GM19351 (cell line): Measurements from ENCODE around the gene KREMEN1.
"Not testable (repeated sequence)": the region's sequence is repeated elsewhere in the genome, so short reads cannot be mapped to it uniquely, and the experiment has no call there.

ENCODE experiments used
- ATAC-seq: cut with Tn5 transposase; IDR thresholded peaks from one replicate; pipeline ENCODE4 v1.9.1; 2021; ENCODE audit warnings: mild to moderate bottlenecking, moderate library complexity; ENCODE audit not compliant: unreplicated experiment

KREMEN1 gene

GRCh38 chr22:29072979-29073617, at the start of gene KREMEN1:
Gene KREMEN1, plus strand, starts transcription at chr22:29073035. Its CDS starts 96 bp downstream, at chr22:29073131.
- ATAC-seq, result no peak

- no peak for ATAC-seq
These were observed 49.6 kb upstream of the KREMEN1 start for GRCh38 chr22:29023172-29023796.

GRCh38 chr22:29026579-29026978, 46.3 kb upstream of the KREMEN1 start:
- ATAC-seq, result no peak

- no peak for ATAC-seq
These were observed 44.4 kb upstream of the KREMEN1 start for GRCh38 chr22:29028468-29028867.

GRCh38 chr22:29029202-29030000, 43.4 kb upstream of the KREMEN1 start:
- no peak for ATAC-seq

- ATAC-seq, result no peak
These were observed 42.7 kb upstream of the KREMEN1 start for GRCh38 chr22:29030016-29030617.

- no peak for ATAC-seq
These were observed 42.1 kb upstream of the KREMEN1 start for GRCh38 chr22:29030618-29031226.

- no peak for ATAC-seq
These were observed 41.4 kb upstream of the KREMEN1 start for GRCh38 chr22:29031227-29032011.

GRCh38 chr22:29032014-29032475, 40.8 kb upstream of the KREMEN1 start:
- no peak for ATAC-seq

- no peak for ATAC-seq
These were observed 40.3 kb upstream of the KREMEN1 start for GRCh38 chr22:29032584-29032983.

GRCh38 chr22:29037340-29037932, 35.4 kb upstream of the KREMEN1 start:
- ATAC-seq, result no peak

- no peak for ATAC-seq
These were observed 33.7 kb upstream of the KREMEN1 start for GRCh38 chr22:29039148-29039547.

GRCh38 chr22:29039684-29040083, 33.2 kb upstream of the KREMEN1 start:
- ATAC-seq, result not testable (repeated sequence)

- no peak for ATAC-seq
These were observed 32.2 kb upstream of the KREMEN1 start for GRCh38 chr22:29040385-29041275.

GRCh38 chr22:29041408-29041807, 31.4 kb upstream of the KREMEN1 start:
- ATAC-seq, result no peak

GRCh38 chr22:29043906-29044575, 28.8 kb upstream of the KREMEN1 start:
- ATAC-seq, result no peak

GRCh38 chr22:29044657-29045176, 28.1 kb upstream of the KREMEN1 start:
- ATAC-seq, result no peak
